RWPE2 (cell line): ENCODE data around the gene NUP210L.

Source experiments
- ATAC-seq: fragments of 200-7000 bp; cut with Tn5 transposase; 3 replicates; pipeline ENCODE4 v1.9.1; 2021; ENCODE audit warnings: low read depth
- DNase-seq: peaks from one replicate; pipeline ENCODE4 v3.0.0-alpha.2; 2020; ENCODE audit warnings: low spot score
- H3K27ac ChIP-seq: fragments of 450-650 bp; 2 replicates; pipeline ENCODE4 v1.5.1; 2017; ENCODE audit warnings: mild to moderate bottlenecking; ENCODE audit not compliant: poor library complexity, severe bottlenecking
- H3K27me3 ChIP-seq: fragments of 250-450 bp; sonication (Bioruptor Pico); 2 replicates; pipeline ENCODE4 v1.5.1; 2021; ENCODE audit warnings: mild to moderate bottlenecking, moderate library complexity; ENCODE audit not compliant: insufficient read depth, poor library complexity, severe bottlenecking
- H3K36me3 ChIP-seq: fragments of 250-450 bp; sonication (Bioruptor Pico); 2 replicates; pipeline ENCODE4 v1.5.1; 2020; ENCODE audit warnings: low read depth, mild to moderate bottlenecking, moderate library complexity
- H3K4me1 ChIP-seq: fragments of 250-450 bp; sonication (Bioruptor Pico); 2 replicates; pipeline ENCODE4 v1.5.1; 2021; ENCODE audit warnings: mild to moderate bottlenecking, moderate library complexity; ENCODE audit not compliant: insufficient read depth, poor library complexity, severe bottlenecking
- H3K4me3 ChIP-seq: fragments of 250-450 bp; sonication (Bioruptor Pico); 2 replicates; pipeline ENCODE4 v1.5.1; 2021; ENCODE audit warnings: mild to moderate bottlenecking, moderate library complexity; ENCODE audit not compliant: severe bottlenecking
- H3K9me3 ChIP-seq: fragments of 250-450 bp; sonication (Bioruptor Pico); 2 replicates; pipeline ENCODE4 v1.5.1; 2021; ENCODE audit warnings: mild to moderate bottlenecking, moderate library complexity; ENCODE audit not compliant: severe bottlenecking
- TF ChIP-seq, protein P1 (sequence below): fragments of 450-650 bp; IDR thresholded peaks from one replicate; pipeline ENCODE4 v1.5.1; 2017; ENCODE audit warnings: mild to moderate bottlenecking, moderate library complexity; ENCODE audit not compliant: poor library complexity, severe bottlenecking

The NUP210L gene

GRCh38 chr1:154171223-154171583 is 16.3 kb upstream of the NUP210L start:
- H3K4me3 ChIP-seq = no peak overlapping the region
- H3K4me1 ChIP-seq = no peaks in the 10 kb centered on the region
- ATAC-seq (no peak), DNase-seq (no peak)
- peaks cover 96% of the 10 kb centered on the region for H3K36me3 ChIP-seq
- no peak overlapping the region for H3K27ac ChIP-seq
- TF ChIP-seq, protein P1, sequence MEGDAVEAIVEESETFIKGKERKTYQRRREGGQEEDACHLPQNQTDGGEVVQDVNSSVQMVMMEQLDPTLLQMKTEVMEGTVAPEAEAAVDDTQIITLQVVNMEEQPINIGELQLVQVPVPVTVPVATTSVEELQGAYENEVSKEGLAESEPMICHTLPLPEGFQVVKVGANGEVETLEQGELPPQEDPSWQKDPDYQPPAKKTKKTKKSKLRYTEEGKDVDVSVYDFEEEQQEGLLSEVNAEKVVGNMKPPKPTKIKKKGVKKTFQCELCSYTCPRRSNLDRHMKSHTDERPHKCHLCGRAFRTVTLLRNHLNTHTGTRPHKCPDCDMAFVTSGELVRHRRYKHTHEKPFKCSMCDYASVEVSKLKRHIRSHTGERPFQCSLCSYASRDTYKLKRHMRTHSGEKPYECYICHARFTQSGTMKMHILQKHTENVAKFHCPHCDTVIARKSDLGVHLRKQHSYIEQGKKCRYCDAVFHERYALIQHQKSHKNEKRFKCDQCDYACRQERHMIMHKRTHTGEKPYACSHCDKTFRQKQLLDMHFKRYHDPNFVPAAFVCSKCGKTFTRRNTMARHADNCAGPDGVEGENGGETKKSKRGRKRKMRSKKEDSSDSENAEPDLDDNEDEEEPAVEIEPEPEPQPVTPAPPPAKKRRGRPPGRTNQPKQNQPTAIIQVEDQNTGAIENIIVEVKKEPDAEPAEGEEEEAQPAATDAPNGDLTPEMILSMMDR = no peak
- H3K9me3 ChIP-seq = no peaks in the 10 kb centered on the region
- H3K27me3 ChIP-seq = no peaks in the 10 kb centered on the region

DNA sequence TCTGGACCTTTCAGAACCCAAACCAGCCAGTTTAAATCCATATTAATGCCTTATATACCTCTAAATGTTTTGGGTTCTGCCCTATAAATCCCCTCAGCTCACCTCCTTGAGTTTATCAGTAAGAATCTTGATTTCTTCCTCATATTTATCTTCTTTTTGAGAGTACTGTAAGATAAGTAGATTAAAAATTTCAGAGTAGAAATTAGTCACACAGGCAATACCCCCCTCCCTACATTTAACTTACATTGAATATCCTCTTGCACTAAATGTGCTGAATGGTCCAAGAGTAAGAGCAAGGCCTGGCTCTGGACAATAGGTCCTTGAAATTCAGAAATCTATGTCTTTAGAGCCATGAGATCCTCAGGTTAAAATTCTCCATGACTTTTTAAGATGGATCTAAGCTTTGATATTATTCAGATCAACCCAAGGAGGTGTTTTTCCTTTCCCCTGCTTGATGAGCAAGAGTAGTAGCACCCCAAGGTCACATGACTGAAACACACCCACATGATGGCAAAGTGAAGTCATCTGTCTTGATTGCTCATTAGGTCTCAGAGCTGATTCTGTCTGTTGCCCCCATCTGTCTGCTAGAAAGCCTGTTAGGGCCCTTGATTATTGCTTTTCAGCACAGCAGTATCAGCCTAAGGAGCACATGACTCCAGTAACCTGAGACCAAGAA is 15.8 kb upstream of the NUP210L start:
- TF ChIP-seq, protein P1 = no peak
- Histone ChIP-seq H3K9me3 (no peaks in the 10 kb centered on the region), H3K4me3 (no peak overlapping the region), H3K27ac (no peak overlapping the region), H3K27me3 (no peaks in the 10 kb centered on the region), H3K4me1 (no peaks in the 10 kb centered on the region), H3K36me3 (peaks cover 96% of the 10 kb centered on the region)
- ATAC-seq (no peak), DNase-seq (no peak)

GRCh38 chr1:154167461-154167860 is 12.6 kb upstream of the NUP210L start:
- TF ChIP-seq, protein P1 = no peak
- H3K27me3 ChIP-seq = no peaks in the 10 kb centered on the region
- ATAC-seq (no peak), DNase-seq (no peak)
- no peak overlapping the region for H3K4me3 ChIP-seq
- peaks cover 100% of the 10 kb centered on the region for H3K36me3 ChIP-seq
- no peak overlapping the region for H3K27ac ChIP-seq
- no peaks in the 10 kb centered on the region for H3K9me3 ChIP-seq
- H3K4me1 ChIP-seq = no peaks in the 10 kb centered on the region

DNA sequence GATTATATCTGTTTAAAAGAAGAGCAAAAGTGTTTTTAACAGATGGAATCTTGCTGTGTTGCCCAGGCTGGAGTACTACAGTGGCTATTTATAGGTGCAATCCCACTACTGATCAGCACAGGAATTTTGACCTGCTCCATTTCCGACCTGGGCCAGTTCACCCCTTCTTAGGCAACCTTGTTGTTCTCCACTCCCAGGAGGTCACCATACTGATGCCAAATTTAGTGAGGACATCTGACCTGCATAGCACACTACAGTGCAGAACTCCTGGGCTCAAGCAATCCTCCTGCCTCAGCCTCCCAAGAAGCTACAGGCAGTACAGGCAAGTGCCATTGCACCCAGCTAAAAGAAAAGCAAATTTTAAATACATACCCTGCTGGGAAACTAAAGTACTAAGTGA is 11.3 kb upstream of the NUP210L start:
- no peak for ATAC-seq
- no peaks in the 10 kb centered on the region for H3K27me3 ChIP-seq
- peaks cover 97% of the 10 kb centered on the region for H3K36me3 ChIP-seq
- TF ChIP-seq, protein P1 = no peak
- no peak overlapping the region for H3K4me3 ChIP-seq
- no peak overlapping the region for H3K27ac ChIP-seq
- no peak for DNase-seq
- H3K4me1 ChIP-seq = no peaks in the 10 kb centered on the region
- H3K9me3 ChIP-seq = no peaks in the 10 kb centered on the region

DNA sequence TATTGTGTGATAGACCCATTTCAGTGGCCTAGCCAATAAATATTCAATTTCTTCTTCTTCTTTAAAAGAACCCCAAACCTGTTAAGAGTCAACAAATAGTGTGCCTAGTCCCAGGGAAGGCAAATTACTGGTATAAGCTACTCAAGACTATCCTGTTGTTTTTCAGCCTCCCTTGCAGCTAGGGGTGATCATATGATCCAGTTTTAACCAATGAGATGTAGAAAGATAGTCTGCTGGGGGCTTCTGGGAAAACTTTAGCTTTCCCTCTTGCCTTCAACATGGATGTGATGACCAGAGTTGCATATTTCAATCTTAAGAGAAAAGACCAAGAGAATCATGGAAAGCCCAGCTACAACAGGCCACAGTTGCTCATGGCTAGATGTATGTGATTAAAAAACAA is 4.7 kb upstream of the NUP210L start:
- H3K4me1 ChIP-seq = no peaks in the 10 kb centered on the region
- no peak overlapping the region for H3K27ac ChIP-seq
- H3K36me3 ChIP-seq = peaks cover 89% of the 10 kb centered on the region
- no peaks in the 10 kb centered on the region for H3K9me3 ChIP-seq
- H3K27me3 ChIP-seq = no peaks in the 10 kb centered on the region
- ATAC-seq (no peak), DNase-seq (no peak)
- H3K4me3 ChIP-seq = no peak overlapping the region
- TF ChIP-seq, protein P1 = no peak
